Neural cell (in vitro differentiated cells): Measurements from ENCODE around the gene CCDC61. TPM values are rescaled to one million over a fixed set of nuclear protein-coding genes. Genes with fewer than 3 reads are reported as not detected.

Experiments
- H2AFZ ChIP-seq: fragments of 200-600, 300-800 bp; sonication (generic), shearing (Covaris generic); 2 replicates; pipeline ENCODE4 v1.6.0; 2014; ENCODE audit warnings: low read depth, mild to moderate bottlenecking, antibody characterized with exemption, low read length, moderate library complexity
- H3F3A ChIP-seq: fragments of 200-600 bp; shearing (Covaris generic); 2 replicates; pipeline ENCODE4 v1.6.1; 2016; ENCODE audit warnings: mild to moderate bottlenecking, moderate library complexity, mixed read lengths, antibody characterized with exemption, low read length; ENCODE audit not compliant: insufficient read depth, poor library complexity, severe bottlenecking
- H3K27ac ChIP-seq: fragments of 200-600, 300-800 bp; sonication (generic), shearing (Covaris generic); 2 replicates; pipeline ENCODE4 v1.5.1; 2014; ENCODE audit warnings: mild to moderate bottlenecking, low read length, moderate library complexity
- H3K27me3 ChIP-seq: fragments of 300-800, 200-600 bp; sonication (generic), shearing (Covaris generic); 2 replicates; pipeline ENCODE4 v1.6.0; 2014; ENCODE audit warnings: mild to moderate bottlenecking, low read depth, low read length, moderate library complexity; ENCODE audit not compliant: insufficient read depth
- H3K36me3 ChIP-seq: fragments of 300-800, 200-600 bp; sonication (generic), shearing (Covaris generic); 2 replicates; pipeline ENCODE4 v1.5.1; 2014; ENCODE audit warnings: mild to moderate bottlenecking, antibody characterized with exemption, low read length, moderate library complexity; ENCODE audit not compliant: insufficient read depth
- H3K4me2 ChIP-seq: fragments of 300-800, 200-600 bp; sonication (generic), shearing (Covaris generic); 2 replicates; pipeline ENCODE4 v1.6.0; 2014; ENCODE audit warnings: mild to moderate bottlenecking, low read length
- H3K4me3 ChIP-seq: fragments of 300-800, 200-600 bp; sonication (generic), shearing (Covaris generic); 2 replicates; pipeline ENCODE4 v1.5.1; 2014; ENCODE audit warnings: mild to moderate bottlenecking, low read length, moderate library complexity
- H3K79me2 ChIP-seq: fragments of 200-600 bp; shearing (Covaris generic); replicated peaks from 2 replicates; pipeline ENCODE4 v1.6.0; 2014; ENCODE audit warnings: mild to moderate bottlenecking, low read length, moderate library complexity; ENCODE audit not compliant: insufficient read depth
- H3K9ac ChIP-seq: fragments of 300-800, 200-600 bp; sonication (generic), shearing (Covaris generic); 2 replicates; pipeline ENCODE4 v1.6.1; 2016; ENCODE audit warnings: mild to moderate bottlenecking, low read length, mixed read lengths
- H3K9me2 ChIP-seq: fragments of 200-600 bp; shearing (Covaris generic); 2 replicates; pipeline ENCODE4 v1.6.1; 2016; ENCODE audit warnings: mild to moderate bottlenecking, low read length, mixed read lengths; ENCODE audit not compliant: insufficient read depth
- H3K9me3 ChIP-seq: fragments of 200-600, 300-800 bp; sonication (generic), shearing (Covaris generic); 2 replicates; pipeline ENCODE4 v1.6.1; 2016; ENCODE audit warnings: mild to moderate bottlenecking, mixed run types, low read length, moderate library complexity, mixed read lengths
- H4K20me1 ChIP-seq: fragments of 200-600 bp; shearing (Covaris generic); 2 replicates; pipeline ENCODE4 v1.6.1; 2016; ENCODE audit warnings: mild to moderate bottlenecking, mixed run types; ENCODE audit not compliant: insufficient read depth
- EP300 ChIP-seq: fragments of 450-650 bp; conservative IDR thresholded peaks from 2 replicates; pipeline ENCODE4 v1.6.1; 2014; ENCODE audit warnings: antibody characterized with exemption, mild to moderate bottlenecking, moderate library complexity; ENCODE audit not compliant: poor library complexity, severe bottlenecking
- EZH2 ChIP-seq: fragments of 200-600, 300-800 bp; shearing (Covaris generic), sonication (generic); IDR thresholded peaks from 2 replicates; pipeline ENCODE4 v1.6.1; 2014; ENCODE audit warnings: antibody characterized with exemption, low read length, borderline replicate concordance, mild to moderate bottlenecking; ENCODE audit not compliant: insufficient read depth, poor library complexity, severe bottlenecking
- POLR2AphosphoS5 ChIP-seq: IDR thresholded peaks from 2 replicates; pipeline ENCODE4 v1.6.1; 2012
- RAD21 ChIP-seq: fragments of 450-650 bp; conservative IDR thresholded peaks from 2 replicates; pipeline ENCODE4 v1.6.1; 2014; ENCODE audit warnings: antibody characterized with exemption, mild to moderate bottlenecking, moderate library complexity
- SMC3 ChIP-seq: fragments of 450-650 bp; conservative IDR thresholded peaks from 2 replicates; pipeline ENCODE4 v1.6.1; 2014; ENCODE audit warnings: antibody characterized with exemption, mild to moderate bottlenecking, moderate library complexity; ENCODE audit not compliant: poor library complexity
- TAF1 ChIP-seq: IDR thresholded peaks from 2 replicates; pipeline ENCODE4 v1.6.1; 2012; ENCODE audit warnings: low read depth
- polyA plus RNA-seq: library from polyadenylated mRNA; depleted of rRNA; stranded (reverse); fragments of >200 nt; gene quantifications from 2 replicates; pipeline ENCODE4 v1.2.3, GENCODE V29; 2014
- TF ChIP-seq, protein P1 (sequence below): fragments of 450-650 bp; IDR thresholded peaks from 2 replicates; pipeline ENCODE4 v1.5.1; 2014; ENCODE audit warnings: antibody characterized with exemption, mild to moderate bottlenecking, moderate library complexity; ENCODE audit not compliant: poor library complexity, severe bottlenecking
- TF ChIP-seq, protein P2 (sequence below): IDR thresholded peaks from 2 replicates; pipeline ENCODE4 v1.6.1; 2012; ENCODE audit warnings: borderline replicate concordance

Gene CCDC61
- polyA plus RNA-seq, 1 donor from 2014 or later: 0.82 TPM

DNA sequence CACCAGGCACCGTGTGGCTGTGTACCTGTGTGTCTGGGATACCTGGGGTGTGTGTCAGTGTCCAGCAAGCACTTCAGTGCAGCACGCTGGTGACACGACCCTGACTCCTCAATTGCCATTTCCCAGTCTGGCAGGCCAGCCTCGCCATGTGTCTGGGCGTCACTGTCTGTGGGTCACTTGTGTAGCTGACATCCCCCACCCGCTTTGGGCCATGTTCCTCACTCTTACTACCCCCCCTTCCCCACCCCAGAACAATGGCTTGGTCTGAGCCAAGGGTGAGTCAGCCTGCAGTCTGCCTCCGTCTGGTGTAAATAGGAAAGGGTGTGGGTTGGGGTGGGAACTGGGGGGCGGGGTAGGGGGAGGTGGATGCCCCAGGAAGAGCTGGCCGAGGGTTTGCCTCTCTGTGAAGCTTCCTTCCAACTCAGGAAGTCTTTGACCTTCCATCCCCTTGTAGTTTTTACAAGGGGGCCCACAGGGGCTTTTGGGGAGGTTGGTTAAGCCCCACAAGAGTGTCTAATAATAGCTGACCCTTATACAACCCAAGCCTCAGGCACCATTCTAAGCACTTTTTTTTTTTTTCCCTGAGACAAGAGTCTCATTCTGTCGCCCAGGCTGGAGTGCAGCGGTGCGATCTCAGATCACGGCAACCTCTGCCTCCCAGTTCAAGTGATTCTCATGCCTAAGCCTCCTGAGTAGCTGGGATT lies 39.2 kb upstream of the CCDC61 start:
- H3K79me2 ChIP-seq: peaks cover 14% of the 10 kb centered on the region
- no peaks in the 10 kb centered on the region for H3K9me2 ChIP-seq
- H3K9ac ChIP-seq: no peak overlapping the region
- no peak overlapping the region for H3K4me2 ChIP-seq
- no peaks in the 10 kb centered on the region for H3K27me3 ChIP-seq
- peaks cover 17% of the 10 kb centered on the region for H3K36me3 ChIP-seq
- H3K9me3 ChIP-seq: no peaks in the 10 kb centered on the region
- H2AFZ ChIP-seq: no peak overlapping the region
- H3K4me3 ChIP-seq: no peak overlapping the region
- no peaks in the 10 kb centered on the region for H4K20me1 ChIP-seq
- H3F3A ChIP-seq: peaks cover 11% of the 10 kb centered on the region
- peak overlapping the region; percentile 95 for H3K27ac ChIP-seq
- TF ChIP-seq TAF1: no peak
- TF ChIP-seq, protein P1, sequence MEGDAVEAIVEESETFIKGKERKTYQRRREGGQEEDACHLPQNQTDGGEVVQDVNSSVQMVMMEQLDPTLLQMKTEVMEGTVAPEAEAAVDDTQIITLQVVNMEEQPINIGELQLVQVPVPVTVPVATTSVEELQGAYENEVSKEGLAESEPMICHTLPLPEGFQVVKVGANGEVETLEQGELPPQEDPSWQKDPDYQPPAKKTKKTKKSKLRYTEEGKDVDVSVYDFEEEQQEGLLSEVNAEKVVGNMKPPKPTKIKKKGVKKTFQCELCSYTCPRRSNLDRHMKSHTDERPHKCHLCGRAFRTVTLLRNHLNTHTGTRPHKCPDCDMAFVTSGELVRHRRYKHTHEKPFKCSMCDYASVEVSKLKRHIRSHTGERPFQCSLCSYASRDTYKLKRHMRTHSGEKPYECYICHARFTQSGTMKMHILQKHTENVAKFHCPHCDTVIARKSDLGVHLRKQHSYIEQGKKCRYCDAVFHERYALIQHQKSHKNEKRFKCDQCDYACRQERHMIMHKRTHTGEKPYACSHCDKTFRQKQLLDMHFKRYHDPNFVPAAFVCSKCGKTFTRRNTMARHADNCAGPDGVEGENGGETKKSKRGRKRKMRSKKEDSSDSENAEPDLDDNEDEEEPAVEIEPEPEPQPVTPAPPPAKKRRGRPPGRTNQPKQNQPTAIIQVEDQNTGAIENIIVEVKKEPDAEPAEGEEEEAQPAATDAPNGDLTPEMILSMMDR: no peak
- TF ChIP-seq SMC3: no peak
- TF ChIP-seq RAD21: no peak
- no peak for TF ChIP-seq EP300
- TF ChIP-seq EZH2: no peak
- TF ChIP-seq, protein P2, sequence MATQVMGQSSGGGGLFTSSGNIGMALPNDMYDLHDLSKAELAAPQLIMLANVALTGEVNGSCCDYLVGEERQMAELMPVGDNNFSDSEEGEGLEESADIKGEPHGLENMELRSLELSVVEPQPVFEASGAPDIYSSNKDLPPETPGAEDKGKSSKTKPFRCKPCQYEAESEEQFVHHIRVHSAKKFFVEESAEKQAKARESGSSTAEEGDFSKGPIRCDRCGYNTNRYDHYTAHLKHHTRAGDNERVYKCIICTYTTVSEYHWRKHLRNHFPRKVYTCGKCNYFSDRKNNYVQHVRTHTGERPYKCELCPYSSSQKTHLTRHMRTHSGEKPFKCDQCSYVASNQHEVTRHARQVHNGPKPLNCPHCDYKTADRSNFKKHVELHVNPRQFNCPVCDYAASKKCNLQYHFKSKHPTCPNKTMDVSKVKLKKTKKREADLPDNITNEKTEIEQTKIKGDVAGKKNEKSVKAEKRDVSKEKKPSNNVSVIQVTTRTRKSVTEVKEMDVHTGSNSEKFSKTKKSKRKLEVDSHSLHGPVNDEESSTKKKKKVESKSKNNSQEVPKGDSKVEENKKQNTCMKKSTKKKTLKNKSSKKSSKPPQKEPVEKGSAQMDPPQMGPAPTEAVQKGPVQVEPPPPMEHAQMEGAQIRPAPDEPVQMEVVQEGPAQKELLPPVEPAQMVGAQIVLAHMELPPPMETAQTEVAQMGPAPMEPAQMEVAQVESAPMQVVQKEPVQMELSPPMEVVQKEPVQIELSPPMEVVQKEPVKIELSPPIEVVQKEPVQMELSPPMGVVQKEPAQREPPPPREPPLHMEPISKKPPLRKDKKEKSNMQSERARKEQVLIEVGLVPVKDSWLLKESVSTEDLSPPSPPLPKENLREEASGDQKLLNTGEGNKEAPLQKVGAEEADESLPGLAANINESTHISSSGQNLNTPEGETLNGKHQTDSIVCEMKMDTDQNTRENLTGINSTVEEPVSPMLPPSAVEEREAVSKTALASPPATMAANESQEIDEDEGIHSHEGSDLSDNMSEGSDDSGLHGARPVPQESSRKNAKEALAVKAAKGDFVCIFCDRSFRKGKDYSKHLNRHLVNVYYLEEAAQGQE: no peak
- TF ChIP-seq POLR2AphosphoS5: peak; percentile 17

DNA sequence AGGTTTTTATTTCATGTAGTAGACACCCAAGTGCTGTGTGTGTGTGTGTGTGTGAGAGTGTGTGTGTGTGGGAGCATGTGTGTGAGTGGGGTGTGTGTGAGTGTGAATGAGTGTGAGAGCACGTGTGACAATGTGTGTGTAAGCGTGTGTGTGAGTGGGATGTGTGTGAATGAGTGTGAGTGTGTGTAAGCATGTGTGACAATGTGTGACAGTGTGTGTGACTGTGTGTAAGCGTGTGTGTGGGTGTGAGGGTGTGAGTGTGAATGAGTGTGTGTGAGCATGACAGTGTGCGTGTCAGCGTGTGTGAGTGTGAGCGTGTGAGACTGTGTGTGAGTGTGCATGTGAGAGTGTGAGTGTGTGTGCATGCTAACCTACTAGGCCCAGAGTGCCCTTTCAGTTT lies 36.9 kb upstream of the CCDC61 start:
- Histone ChIP-seq H3K9ac (no peak overlapping the region), H4K20me1 (no peaks in the 10 kb centered on the region), H3K79me2 (peaks cover 21% of the 10 kb centered on the region), H2AFZ (no peak overlapping the region), H3K27me3 (no peaks in the 10 kb centered on the region), H3K36me3 (peaks cover 5% of the 10 kb centered on the region), H3K4me2 (no peak overlapping the region), H3K27ac (no peak overlapping the region), H3K9me2 (no peaks in the 10 kb centered on the region), H3K9me3 (no peaks in the 10 kb centered on the region), H3K4me3 (no peak overlapping the region), H3F3A (peaks cover 10% of the 10 kb centered on the region)
- peak; percentile 57 for TF ChIP-seq POLR2AphosphoS5
- TF ChIP-seq, protein P2: no peak
